GM21576 (cell line): Measurements from ENCODE around the gene IQSEC1.
A peak's percentile ranks its signal among the peaks of the same experiment; 100 is the strongest.

Experiments
- ATAC-seq: cut with Tn5 transposase; IDR thresholded peaks from one replicate; pipeline ENCODE4 v1.9.1; 2021; ENCODE audit warnings: mild to moderate bottlenecking, moderate library complexity; ENCODE audit not compliant: unreplicated experiment

IQSEC1 gene

DNA sequence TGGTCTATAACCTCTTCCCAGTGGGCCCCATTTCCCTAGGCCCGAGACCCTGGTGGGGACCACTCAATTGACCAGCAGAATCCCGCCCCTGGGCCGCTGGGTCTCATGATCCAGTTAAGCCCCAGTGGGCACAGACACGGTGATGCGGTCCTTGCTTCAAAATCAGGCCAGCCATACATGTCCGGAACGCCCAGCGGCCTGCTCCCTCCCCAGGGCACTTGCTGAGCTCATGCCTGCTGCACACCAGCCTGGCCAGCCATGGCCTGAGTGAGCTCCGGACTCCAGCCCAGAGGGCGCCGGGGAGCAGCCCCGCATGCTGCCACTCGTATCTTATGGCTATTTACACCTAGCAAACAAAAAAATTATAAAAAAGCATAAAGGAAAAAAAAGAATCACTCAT lies 34.4 kb upstream of the IQSEC1 start:
- no peak for ATAC-seq

DNA sequence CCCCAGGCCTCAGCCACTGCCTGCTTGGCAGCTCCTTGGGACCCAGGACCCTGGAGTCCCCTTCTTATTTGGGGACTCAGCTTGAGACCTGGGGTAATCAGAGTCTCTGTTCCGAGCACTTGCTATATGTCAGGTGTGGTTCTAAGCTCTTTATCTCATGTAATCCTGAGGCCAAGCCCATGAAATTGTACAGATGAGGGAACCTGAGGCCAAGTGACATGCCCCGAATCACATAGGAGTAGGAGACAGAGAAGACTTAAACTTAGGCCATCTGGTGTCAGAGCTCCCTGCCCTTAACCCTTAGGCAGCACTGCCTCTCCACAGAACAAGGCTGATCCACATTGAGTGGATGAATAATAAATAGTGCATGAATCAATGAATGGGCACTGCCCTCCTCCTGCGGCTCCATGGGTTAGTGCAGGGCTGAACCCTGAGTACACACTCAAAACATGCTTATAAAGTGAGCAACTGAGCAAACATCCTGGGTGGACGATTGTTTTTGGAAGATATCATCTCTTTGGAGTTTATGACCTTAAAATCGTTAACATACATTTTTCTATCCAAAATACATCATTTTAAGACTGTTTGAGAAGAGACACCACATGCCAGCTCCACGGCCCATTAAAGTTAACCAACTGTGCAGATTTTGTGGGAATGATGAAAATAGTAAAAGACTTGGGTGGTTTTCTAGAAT lies 33.2 kb upstream of the IQSEC1 start:
- no peak for ATAC-seq

DNA sequence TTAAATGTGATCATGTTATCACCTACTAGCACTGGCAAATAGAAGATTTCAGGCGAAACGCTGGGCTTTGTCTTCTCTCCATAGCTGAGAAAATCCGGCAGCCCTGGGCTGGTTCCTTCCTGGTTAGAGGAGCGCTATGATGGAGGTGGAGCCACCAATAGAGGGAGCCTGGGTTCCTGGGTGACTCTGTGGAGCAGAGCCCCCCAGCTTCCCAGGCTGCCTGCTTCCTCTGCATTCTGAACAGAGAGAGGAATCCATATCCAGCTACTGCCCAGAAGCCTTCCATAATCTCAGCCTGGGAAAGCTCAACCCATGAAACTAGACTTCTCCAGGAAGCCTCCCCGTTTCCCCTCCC lies 32.6 kb upstream of the IQSEC1 start:
- ATAC-seq, result no peak

DNA sequence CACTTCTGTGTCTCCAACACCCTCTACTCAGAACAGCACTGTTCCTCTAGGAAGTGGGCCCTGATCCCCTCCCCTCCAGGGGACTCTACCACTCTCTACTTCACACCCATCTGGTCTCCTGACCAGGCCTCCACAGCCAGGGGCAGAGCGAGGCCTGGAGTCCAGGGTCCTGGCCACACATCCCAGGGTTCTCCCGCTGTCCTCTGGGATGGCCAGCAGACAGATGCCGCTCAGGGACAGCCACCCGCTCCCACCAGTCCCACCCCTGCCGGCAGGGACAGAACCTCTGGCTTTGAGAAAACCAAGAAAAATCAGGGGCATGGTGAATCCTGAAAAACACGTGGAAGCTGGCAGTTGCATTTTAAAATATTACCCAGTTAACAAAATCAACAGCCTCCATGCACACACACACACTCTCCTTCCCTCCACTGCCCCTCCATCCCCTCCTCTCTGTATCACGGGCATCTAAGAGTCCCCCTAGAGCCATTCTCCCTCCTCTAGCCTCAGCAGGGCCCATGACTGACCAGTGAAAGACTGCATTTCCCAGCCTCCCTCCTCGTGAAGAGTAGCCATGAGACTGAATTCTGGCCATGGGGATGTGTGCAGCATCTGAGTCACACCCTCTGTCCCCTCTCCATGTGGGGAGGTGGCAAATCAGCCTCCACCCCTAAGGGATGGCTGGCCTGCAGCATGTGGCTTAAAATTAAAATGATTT lies 32.1 kb upstream of the IQSEC1 start:
- ATAC-seq, result no peak

DNA sequence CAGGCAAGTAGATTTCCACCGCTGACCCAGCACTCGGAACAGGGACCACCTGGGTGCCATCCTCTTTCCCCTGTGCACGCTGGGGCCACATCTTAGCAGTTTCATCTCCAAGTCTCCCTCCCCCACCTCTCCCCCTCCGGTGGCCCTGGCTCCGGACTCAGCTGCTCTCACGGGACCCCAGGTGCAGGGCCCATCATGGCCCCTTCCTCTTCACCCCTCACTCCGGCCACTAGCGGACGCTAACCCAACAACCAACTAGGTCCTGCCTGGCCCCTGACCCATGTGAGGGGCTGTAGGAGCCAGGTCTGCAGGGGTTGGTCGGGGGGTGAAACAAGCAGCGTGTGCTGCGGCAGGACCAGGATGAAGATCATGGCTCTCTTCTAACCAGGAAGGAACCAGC lies 31.3 kb upstream of the IQSEC1 start:
- no peak for ATAC-seq

DNA sequence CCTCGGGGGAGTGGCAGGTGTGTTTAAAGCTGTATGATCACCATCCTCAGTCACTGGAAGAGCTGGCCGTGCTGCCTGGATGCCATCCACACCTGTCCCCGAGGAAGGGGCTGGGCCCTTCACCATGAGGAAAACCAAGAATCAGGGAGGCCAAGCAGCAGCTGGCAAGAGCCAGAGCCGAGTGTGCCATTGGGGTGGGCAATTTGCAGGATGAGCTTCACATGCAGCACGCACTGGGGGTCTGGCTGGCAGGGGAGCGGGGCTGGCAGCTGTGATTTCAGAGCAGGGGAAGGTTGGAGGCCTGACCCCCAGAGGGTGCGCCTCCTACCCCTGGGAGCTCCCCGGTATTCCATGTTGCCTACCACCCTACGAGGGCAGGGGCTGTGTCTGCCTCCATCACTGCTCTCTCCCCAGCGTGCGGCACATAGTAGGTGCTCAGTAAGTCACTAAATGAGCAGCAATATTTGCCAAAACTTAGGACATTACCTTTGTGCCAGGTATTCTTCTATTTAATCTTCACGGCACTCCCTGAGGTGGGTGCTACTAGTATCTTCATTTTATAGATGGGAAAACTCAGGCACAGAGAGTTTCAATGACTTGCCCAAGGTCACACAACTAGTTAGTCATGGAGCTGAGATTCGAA lies 30.3 kb upstream of the IQSEC1 start:
- no peak for ATAC-seq

DNA sequence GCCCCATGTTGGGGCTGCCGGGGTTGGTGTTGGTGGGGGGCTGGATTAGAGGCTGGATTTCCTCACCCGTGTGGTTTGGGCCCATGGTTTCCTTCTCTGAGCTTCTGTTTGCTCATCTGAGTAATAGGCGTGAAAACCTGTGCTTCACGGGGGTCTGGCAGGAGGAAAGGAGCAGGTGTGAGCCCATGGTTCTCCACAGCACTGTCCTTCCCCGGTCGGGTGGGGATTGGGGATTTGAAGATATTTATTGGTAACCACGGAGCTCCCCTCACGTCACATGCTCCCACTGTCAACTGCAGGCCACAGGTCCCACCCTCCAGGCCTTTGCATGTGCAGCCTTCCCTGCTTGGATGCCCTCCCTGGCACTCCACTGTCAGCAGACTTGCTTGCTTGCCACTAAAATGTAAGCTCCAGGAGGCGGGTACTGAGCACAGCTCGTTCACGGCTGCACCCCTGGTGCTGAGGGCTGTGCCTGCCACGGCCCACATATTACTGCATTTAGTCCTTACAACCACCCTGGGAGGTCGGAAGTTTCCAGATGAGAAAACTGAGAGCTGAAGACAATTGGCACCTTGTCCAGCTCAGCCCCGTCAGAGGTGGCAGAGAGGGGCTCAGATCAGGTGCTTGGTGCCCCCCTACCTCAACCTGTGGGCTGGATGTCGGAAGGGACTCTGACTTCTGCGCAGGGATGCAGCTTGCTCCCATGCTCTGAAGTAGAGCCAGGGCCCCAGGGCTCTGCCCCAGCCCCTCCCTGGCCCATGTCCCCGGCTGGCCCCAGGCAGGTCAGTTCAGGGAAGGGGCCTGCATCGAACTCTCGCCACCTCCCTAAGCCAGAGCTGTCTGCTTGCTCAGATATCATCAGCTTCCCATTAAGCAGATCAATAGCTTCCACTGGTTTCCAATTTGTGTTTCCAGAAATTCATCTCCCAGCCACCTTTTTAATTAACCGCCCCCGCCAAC lies 29.4 kb upstream of the IQSEC1 start:
- ATAC-seq, result no peak

DNA sequence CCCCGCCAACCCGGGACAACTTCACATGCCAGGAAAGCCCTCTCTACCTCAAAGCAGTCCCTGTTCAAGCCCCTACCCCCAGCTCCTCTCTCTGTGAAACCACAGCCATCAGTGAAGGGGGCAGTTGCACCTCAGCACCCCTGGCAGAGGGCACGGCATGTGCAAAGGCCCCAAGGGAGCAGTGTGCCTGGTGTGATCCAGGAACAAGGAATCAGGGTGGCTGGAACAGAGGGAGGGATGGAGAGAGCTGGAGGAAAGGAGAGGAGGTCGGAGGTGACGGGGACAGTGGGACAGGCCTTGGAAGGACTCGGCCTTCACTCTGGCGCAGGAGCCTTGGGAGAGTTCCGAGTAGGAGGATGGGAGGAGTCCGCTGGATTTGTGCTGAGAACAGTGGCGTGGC lies 26.5 kb upstream of the IQSEC1 start:
- no peak for ATAC-seq

DNA sequence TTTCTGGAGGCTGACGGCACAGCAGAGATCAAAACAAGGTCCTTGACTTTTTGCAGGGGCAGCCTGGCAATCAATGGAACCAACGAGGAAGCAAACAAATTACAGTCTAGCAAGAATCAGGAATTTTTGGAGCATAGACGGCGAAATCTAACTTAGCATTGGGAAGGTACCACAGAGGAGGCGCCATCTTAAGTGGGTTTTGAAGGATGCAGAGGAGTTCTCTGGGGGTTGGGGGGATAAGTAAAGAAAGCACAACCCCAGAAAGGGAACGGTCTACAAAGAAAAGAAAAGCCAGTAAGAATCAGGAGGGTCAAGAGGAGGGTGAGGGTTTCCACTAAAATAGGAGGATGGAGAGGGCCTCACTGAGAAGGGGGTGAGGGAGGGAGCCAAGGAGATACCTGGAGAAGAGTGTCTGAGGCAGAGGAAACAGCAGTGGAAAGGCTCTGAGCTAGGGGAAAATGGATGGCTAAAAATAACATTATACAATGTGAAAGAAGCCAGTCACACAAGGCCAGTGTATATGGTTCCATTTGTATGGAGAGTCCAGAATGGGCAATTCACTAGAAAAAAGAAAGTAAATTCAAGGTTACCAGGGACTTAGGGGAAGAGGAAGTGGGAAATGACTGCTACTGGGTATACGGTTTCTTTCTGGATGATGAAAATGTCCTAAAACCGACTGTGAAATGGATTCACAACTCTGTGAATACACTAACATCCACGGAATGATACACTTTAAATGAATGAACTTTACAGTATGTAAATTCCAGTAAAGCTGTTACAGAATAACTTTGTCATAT lies 25.2 kb upstream of the IQSEC1 start:
- no peak for ATAC-seq

DNA sequence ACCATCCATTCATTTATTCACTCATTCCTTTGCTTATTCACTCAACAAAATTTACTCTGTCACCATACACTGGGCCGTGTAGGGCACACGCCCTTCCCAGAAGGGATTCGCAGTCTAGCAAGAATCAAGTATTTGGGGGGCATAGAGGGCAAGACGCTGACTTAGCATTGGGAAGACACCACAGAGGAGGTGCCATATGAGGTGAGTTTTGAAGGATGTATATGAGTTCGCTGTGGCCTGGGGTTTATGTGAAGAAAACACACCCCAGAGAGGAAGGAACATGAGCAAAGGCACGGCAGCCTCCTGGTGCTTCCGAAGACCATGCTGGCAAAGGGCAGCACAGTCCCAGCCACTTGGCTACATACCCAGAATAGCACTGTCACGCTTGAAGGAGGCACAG lies 23.1 kb upstream of the IQSEC1 start:
- ATAC-seq, result no peak

DNA sequence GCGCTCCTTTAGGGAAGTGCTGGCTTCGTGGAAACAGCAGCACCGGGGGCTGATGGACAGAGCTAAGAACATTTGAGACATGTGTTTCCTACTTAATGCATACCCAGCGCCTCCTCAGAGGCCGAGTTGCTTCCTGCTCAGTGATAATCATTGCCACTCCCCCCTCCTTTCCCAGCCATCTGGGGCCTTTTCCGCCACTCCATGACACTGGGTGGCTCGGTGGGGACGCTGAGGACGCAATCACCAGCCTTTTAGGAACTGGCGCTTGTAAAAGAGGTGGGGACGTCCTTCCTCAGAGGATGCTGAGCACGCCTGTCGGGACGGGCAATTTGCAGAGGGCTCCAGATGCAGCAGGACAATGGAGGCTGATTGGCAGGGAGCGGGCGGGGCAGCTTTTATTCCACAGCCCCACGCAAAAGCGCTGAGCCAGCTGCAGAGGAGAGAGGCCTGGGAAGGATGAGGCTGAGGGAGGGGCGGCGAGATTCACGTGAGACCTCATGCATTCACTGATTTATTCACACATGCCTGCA lies 22.2 kb upstream of the IQSEC1 start:
- no peak for ATAC-seq

DNA sequence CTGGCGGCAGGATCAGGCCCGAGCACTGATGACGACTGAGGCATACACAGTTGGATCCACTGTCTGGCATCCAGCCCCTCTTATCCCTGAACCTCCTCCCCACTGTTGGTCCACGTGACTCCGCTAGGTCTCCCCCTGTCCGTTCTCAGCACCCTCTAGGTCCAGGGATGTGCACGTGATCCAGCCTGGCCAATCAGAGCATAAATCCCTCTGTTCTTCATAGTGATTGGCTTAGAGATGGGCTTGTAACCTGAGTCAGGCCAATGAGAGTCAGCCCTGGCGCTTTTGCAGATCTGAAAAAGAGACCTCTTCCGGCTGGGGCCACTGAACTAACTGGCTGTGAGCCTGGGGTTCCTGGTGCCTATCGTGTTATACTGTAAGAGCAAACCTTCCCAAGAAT lies 20.5 kb upstream of the IQSEC1 start:
- ATAC-seq, result no peak

DNA sequence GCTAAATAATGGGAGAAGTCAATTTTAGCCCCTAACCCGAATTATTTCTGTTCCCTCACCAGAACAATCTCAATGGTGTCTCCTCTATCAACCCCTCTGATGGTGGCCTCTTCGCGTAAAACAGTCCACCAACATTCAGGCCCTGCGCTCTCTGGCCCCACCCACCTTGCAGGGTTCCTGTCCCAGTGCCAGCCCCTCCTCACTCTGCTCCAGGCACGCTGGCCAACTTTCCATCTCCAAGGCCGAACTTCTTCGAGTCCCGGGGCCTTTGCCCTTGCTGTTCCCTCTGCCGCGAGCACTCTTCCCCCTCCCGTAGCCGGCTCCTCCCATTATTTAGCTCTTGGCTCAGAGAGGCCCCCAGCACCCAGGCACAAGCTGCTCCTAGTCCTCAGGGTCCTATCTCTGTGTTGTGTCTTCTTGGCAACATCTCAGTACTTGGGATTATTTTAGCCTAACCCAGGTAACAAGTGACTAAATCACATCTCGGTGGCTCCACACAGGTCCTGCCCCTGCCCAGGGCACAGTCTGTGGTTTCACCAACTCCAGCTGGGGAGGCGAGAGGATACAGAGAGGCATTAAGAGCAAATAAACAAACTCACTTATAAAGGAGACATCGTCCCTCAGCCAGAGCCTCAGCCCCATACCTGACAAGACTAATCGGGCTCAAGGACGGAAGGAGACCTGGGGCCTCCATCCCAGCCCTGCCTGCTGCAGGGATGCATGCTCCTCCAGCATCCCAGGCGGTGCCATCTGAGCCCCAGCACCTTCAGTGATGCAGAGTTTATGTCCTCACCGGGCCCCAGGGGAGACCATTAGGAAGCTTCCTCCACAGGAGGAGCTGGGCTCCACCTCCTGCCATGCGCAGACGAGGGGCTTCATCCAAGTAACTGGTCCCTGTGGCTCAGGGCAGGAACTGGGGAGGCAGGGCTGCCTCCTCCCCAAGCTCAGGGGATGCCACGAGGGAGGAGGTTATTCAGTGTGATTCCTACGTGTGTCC lies 19.7 kb upstream of the IQSEC1 start:
- no peak for ATAC-seq

DNA sequence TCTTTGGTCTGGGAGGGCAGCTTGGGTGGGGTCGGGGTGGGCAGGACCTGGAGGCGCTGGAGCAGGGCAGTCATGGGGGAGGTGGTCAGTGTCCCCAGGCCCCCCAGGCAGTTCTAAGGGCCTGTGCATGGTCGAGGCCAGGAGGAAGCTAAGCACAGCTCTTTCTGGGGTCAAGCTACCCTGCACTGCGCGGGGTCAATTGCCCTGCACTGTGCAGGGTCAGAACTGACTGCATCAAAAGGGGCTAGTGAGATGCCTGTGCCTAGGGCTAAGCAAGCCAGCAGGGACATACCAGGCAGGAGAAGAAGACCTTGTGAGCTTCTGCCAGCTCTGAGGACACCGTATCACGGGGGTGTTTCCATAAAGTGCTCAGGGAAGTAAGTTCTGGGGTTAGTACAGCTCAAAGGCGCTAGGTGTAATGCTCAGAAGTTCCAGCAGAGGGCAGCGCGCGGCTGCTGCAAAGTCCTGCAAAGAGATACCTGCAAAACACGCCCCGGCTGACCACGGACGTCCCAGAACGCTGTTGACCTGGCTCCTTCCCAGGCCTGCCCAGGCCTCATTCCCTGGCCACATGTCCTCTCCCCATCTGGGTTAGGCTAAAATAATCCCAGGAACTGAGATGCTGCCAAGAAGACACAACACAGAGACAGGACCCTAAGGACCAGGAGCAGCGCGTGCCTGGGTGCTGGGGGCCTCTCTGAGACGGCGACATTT lies 18.8 kb upstream of the IQSEC1 start:
- peak; percentile 45 for ATAC-seq

DNA sequence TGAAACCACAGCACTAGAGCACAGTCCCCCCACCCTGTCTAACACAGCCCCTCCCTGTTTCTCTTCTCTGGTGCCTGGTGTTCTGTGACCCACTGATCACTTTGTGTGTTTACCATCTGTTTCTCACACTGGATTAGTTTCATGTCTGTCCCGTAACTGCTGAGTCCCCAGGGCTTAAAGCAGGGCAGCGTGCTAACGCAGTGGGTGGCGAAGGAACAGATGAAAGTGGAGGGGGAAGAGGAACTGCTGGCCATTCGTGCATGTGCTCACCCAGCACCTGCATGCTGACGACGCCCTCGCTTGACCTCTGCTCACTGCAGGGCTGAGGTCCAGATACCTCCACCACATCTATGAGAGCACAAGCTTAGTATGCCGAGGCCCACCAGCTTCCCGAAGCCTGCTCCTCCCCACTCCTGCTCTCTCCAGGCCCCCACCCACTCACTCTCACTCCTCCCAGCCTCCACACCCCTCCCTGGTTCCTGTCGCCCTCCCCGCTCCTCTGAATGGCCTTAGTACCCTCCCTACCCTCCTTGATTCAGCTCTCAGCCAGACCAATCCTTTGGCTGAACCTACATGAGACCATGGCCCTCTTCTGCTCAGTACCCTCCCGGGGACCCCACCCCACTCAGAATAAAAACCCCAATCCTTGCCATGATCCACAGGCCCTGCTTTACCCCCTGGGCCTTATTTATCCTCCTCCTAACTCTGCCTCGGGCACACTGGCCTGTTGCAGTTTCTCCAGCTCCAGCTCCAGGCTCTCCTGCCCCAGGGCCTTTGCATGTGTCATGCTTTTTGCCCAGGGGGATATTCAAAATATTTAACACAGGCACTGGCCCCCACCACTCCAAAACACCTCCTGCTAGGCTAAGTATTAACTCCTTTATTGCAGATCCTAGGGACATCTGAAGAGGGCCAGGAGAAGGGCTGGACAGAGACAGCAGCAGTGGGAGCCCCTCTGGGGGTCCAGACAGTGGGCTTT lies 15.1 kb upstream of the IQSEC1 start:
- ATAC-seq, result peak; percentile 41

DNA sequence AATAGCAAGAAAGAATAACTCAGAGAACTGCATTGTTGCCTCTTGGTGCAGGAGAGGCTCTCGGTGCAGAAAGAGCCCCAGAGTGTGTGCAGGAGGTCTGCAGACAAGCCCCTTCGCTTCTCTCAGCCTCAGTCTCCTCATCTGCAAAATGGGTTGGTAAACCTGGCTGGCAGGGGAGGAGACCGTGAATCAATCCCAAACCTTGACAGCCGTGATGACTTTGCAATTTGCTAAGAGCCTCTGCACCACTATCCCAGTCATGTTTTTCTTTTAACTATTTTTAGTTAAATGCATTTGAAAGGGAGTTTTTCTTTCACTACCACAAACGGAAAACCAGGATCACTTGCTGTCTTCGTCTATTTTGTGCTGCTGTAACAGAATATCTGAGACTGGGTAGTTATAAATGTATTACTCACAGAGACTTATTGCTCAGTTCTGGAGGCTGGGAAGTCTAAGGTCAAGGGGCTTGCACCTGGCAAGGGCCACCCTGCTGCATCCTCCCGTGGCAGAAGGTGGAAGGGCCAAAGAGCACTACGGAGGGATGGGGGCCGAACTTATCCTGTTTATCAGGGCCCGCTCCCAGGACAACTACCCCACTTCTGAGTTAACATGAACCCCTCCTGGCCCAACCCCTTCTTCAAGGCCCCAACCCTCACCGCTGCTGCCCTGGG lies 14.2 kb upstream of the IQSEC1 start:
- no peak for ATAC-seq
